IPS-18c (cell line): ENCODE measurements around the gene FRMD4B.

Experiments
- H3K4me3 ChIP-seq: 2 replicates; pipeline ENCODE4 v1.7.0; 2013; ENCODE audit warnings: low read depth, mild to moderate bottlenecking, low read length, moderate library complexity; ENCODE audit not compliant: insufficient read depth
- H3K9me3 ChIP-seq: one replicate; pipeline ENCODE4 v1.6.1; 2013; ENCODE audit warnings: mild to moderate bottlenecking, low read length, moderate library complexity; ENCODE audit not compliant: control insufficient read depth, insufficient read depth

FRMD4B gene

DNA sequence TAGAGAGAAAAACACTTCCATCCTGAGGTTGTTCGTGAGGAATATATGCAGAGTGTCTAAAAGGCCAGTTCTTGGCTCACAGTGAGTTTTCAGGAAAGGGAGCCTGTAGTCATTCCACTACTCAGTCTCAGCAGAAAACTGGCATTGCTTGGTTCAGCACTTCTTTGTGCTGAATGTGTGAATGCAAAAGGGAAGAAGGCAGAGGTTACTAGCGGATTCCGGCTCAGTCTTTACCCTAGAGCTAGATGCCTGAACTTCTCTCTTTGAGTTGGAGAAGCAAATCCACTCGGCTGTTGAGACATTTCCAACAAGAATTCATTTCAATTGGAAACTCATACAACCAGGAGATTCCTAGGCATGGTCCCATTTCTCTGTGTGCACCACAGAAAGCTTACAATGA, 23.1 kb upstream of the FRMD4B start:
- Histone ChIP-seq H3K9me3 (no peaks in the 10 kb centered on the region), H3K4me3 (no peak overlapping the region)

DNA sequence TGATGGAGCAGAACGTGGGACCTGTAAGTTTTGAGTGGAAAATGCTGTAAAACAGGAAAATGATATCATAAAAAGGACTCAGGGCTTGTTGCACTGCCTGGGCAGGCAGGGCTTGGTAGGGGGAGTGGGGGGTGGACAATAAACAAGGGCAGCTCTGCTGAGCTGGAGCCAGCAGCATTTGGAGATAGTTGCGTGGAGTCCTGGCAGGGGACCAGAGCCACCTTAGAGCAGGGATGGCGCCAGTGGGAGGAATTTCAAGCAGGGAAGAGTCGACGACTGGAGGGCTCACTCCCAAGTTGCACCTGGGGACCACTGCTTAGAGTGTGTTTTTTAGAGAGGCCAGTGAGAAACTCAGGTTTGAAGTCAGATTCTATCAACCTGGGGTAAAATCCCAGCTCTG, 22.7 kb upstream of the FRMD4B start:
- Histone ChIP-seq H3K4me3 (no peak overlapping the region), H3K9me3 (no peaks in the 10 kb centered on the region)

GRCh38 chr3:69407908-69408307, 22.0 kb upstream of the FRMD4B start:
- H3K9me3 ChIP-seq = no peaks in the 10 kb centered on the region
- H3K4me3 ChIP-seq = no peak overlapping the region

DNA sequence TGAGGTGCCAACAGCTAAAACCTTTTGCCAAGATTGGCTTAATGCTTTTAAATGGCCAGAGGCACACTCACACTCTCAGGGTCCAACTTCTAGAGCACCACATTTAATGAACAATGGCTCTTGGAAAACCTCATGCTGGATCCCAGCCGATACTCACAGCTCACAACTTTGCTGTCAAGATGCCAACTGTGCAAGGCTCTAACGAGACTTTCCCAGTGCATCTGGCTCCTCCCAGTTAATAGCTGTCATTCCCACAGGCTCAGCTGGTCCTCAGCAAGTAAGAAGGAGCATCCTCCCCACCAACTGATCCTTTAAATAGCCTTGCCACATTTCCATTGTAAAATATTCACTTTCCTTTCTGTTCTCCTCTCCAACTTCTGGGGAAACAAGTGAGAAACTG, 20.3 kb upstream of the FRMD4B start:
- Histone ChIP-seq H3K4me3 (no peak overlapping the region), H3K9me3 (no peaks in the 10 kb centered on the region)

DNA sequence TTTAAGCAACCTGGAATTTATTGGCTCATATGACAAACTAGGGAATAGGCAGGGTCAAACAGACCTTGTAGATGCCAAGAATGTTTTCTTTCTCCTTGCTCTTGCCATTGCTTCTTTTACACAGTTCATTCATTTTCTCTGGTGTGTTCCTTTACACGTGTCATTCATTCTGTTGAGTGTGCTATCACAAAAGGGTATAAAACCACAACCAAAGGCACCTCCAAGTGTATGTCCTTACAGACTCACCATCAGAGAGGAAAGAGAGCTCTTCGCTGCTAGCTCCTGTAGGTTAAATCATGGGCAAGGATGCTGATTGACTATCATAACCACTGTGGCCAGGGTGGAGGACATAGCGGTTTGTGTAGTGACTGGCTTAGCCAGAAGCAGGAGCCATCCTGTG, 19.2 kb upstream of the FRMD4B start:
- Histone ChIP-seq H3K4me3 (no peak overlapping the region), H3K9me3 (no peaks in the 10 kb centered on the region)

DNA sequence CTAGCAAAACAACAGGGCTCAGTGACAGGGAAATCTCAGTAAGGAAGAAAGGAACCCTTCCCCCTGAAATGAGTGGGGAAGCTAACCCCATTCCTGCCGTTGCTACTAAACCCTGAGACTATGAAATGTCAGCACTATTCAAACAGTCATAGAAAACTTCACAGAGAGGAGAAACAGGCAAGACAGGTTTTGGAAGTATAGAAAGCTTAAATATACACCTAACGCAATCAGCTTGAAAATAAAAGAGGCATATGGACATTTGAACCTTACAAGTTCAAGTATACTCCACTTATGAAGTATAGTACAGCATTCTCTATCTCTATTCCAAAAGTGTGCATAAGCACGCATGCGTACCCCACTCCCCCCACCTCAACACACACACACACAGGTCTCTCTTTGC, 17.6 kb upstream of the FRMD4B start:
- no peak overlapping the region for H3K4me3 ChIP-seq
- H3K9me3 ChIP-seq = no peaks in the 10 kb centered on the region

DNA sequence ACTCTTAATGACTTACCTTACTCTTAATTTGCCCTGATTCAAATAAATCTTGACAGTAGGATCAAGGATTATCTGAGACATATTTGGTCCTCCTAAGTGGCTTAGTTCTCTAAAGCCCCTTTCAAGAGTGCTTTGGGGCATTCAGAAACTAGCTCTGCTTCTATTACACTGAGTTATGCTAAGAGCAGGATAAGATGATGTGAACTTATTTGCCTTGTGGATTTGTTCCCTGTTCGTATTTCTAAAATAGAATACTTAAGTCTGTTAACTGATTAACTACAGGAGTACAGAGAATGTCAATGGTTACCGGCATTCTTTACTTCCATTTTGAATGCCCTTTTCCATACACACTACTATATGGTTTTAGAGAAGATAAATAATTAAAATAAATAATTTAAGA, 14.8 kb upstream of the FRMD4B start:
- no peak overlapping the region for H3K4me3 ChIP-seq
- no peaks in the 10 kb centered on the region for H3K9me3 ChIP-seq

- H3K9me3 ChIP-seq = no peaks in the 10 kb centered on the region
These were observed 7.0 kb upstream of the FRMD4B start for GRCh38 chr3:69392850-69393249.

DNA sequence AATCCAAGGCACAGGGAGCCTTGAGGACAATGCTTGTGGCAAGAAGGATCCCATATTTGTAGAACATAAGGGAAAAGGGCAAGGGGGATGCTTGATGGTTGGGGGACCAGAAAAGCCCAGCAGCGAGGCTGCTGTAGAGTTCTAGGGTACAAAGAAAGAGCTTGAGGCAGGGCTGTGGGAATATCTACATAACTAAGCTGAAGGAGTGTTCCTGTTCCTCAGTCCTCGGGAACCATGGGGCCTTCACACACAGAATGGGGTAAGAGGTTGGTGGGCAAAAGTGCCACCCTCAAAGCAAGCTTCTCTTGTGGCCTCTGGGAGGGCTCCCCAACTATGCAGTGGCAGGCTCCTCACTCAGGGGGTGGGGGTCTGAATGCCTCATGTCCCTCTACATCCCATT, 6.5 kb upstream of the FRMD4B start:
- H3K4me3 ChIP-seq = no peak overlapping the region

More at GRCh38 chr3:69392850-69393249, 7.0 kb upstream of the FRMD4B start:
- H3K4me3 ChIP-seq = no peak overlapping the region

DNA sequence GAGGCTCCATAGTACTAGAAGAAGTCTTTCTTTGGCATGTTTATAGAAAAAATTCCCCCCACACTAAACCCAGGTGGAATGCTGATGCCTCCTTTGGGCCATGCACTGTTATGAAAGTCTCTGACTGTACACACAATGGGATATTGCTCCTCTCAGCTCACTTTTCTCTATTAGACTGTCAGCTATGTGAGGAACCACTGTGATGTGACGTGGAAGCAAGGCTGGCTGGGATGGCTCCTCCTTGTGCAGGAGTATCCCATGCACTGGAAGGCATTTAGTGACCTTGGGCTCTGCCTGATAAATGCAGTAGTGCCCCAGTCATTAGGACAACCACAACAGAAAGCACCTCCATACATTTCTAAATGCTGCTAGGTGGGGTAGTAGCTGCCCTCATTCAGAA, 5.7 kb upstream of the FRMD4B start:
- H3K4me3 ChIP-seq = no peak overlapping the region
- H3K9me3 ChIP-seq = no peaks in the 10 kb centered on the region

More for the DNA sequence above, 6.5 kb upstream of the FRMD4B start:
- H3K9me3 ChIP-seq = no peaks in the 10 kb centered on the region

DNA sequence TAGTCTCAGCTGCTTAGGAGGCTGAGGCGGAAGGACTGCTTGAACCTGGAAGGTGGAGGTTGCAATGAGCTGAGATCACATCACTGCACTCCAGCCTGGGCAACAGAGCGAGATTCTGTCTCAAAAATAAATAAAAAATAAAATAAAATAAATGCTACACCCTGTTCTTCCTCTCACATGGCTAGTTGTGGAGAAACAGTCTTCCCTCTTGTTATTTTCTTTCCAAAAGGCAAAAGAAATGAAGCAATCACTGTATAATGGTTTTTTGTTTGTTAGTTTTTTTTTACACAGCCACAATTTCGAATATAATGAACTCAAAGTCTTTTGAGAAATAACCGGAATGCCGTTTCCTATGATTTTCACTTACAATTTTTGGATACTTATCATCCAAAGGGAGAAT, 4.9 kb upstream of the FRMD4B start:
- Histone ChIP-seq H3K9me3 (no peaks in the 10 kb centered on the region), H3K4me3 (no peak overlapping the region)

- Histone ChIP-seq H3K9me3 (no peaks in the 10 kb centered on the region), H3K4me3 (no peak overlapping the region)
These were observed 3.8 kb upstream of the FRMD4B start for GRCh38 chr3:69389520-69390248.

- H3K4me3 ChIP-seq = no peak overlapping the region
- no peaks in the 10 kb centered on the region for H3K9me3 ChIP-seq
These were observed 2.4 kb upstream of the FRMD4B start for GRCh38 chr3:69388241-69388640.

DNA sequence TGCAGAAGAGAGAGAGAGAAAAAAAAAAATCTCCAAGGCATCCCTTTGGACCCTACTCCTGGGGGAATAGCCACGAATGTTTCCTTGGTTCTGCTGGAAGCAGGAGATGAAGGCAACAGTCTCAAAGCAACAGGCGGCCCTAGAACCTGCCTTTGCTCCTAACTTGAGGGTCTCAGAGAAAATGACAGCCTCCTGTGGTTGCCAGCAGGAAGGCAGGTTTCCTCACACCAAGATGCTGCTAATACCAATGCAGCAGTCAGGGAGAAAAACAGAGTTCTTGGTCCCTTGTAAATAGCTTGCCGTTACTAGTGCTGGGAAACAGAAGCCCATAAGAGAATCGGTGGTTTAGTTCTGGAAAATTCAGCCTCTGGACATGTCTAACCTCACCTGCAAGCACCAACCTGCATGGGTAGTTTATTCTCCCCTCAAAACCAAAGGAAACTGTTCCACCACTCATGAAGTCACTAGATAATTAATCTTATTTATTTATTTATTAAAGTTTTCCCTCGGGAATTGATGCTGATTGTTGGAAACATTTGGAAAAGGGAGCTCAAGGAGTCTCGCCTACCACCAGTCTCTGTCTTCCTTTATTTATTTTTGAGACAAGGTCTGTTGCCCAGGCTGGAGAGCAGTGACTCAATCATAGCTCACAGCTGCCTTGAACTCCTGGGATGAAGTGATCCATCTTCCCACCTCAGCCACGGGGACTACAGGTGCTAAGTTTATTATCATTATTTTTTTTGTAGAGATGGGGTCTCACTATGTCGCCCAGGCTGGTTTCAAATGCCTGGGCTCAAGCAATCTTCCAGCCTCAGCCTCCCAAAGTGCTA, 883 bp upstream of the FRMD4B start:
- H3K9me3 ChIP-seq = no peaks in the 10 kb centered on the region
- H3K4me3 ChIP-seq = peak overlapping the region; percentile 68; the same call in 1 of the 2 replicates

- peak overlapping the region; percentile 68 for H3K4me3 ChIP-seq
- no peaks in the 10 kb centered on the region for H3K9me3 ChIP-seq
These were observed 665 bp downstream of the FRMD4B start for GRCh38 chr3:69385123-69385722.

DNA sequence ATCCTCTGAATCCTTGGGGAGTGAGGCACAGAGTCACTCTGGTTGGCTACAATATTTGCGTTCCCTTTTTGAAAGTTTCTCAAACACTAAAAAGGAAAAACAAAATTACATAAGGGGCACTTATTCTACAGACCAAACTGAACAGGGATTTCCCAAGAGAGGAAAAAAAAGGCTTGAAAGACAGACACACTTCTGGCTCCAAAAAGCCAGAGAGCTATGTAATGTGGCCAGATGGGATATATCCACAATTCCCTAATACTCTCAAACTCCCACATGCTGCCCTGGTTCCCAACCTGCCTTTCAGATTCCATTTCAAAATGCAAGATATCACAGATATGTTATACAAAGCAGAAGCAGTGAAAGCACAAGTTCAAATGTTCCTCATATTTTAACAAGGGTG, 1.6 kb downstream of the FRMD4B start:
- Histone ChIP-seq H3K4me3 (no peak overlapping the region), H3K9me3 (no peaks in the 10 kb centered on the region)

- Histone ChIP-seq H3K9me3 (no peaks in the 10 kb centered on the region), H3K4me3 (no peak overlapping the region)
These were observed 6.2 kb downstream of the FRMD4B start for GRCh38 chr3:69379661-69380060.
